HG03457 (cell line): ENCODE data around the gene CNTNAP3B.
"Not testable (repeated sequence)": the region's sequence is repeated elsewhere in the genome, so short reads cannot be mapped to it uniquely, and the experiment has no call there.

Experiments used
- ATAC-seq: cut with Tn5 transposase; IDR thresholded peaks from one replicate; pipeline ENCODE4 v1.9.1; 2021; ENCODE audit warnings: moderate number of reproducible peaks; ENCODE audit not compliant: unreplicated experiment

CNTNAP3B gene

DNA sequence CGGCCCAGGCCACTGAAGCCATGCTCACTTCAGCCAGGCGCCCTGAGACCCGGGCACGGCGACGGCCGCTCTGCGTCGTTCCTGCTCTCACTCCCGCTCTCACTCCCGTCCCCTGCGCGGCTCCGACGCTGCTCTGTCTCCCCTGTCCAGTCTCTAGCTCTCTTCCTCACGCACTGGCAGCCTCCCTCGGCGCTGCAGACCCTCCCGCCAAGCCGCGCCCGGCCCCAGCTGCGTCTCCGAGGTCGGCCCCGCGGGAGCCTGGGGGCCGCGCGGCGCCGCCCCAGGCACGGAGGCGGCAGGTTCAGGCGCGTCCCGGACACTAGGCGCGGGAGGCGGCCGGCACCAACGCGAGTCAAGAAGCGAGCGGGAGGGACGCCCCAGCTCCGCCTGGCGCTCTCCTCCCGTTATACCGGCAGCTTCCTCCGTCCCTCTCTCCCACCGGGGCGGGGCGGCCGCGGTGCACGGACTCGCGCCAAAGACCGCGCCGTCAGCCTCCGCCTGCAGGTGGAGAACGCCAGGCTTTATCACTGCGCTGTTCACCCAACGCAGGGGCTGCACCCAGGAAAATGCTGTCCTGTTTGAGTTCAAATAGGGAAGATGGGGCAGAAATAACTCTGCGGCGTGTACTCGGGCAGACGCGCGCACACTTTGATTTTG lies at the start of gene CNTNAP3B:
Gene CNTNAP3B (minus strand): TSS at position 354 of the 657 bp plus-strand sequence. CDS start 332 bp downstream, at position 22.
- ATAC-seq, result not testable (repeated sequence)

DNA sequence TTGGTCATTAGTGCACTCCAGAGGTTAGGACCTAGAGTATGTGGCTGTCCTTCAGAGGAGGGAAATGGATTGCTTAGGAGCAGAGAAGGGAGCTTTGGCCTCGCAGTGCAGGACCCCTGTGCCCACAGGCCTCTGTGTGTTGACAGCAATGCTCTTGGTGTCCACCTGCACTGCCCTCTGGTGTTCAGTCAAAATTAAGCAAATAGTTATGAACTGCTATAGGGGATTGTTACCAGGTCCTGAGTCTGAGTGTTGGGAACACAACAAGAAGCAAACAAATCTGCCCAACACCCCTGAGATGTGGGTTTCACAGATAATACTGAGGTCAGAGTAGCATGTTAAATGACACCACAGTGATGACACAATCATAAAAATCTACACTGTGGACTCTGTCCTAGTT lies 31.1 kb upstream of the CNTNAP3B start:
- not testable (repeated sequence) for ATAC-seq

DNA sequence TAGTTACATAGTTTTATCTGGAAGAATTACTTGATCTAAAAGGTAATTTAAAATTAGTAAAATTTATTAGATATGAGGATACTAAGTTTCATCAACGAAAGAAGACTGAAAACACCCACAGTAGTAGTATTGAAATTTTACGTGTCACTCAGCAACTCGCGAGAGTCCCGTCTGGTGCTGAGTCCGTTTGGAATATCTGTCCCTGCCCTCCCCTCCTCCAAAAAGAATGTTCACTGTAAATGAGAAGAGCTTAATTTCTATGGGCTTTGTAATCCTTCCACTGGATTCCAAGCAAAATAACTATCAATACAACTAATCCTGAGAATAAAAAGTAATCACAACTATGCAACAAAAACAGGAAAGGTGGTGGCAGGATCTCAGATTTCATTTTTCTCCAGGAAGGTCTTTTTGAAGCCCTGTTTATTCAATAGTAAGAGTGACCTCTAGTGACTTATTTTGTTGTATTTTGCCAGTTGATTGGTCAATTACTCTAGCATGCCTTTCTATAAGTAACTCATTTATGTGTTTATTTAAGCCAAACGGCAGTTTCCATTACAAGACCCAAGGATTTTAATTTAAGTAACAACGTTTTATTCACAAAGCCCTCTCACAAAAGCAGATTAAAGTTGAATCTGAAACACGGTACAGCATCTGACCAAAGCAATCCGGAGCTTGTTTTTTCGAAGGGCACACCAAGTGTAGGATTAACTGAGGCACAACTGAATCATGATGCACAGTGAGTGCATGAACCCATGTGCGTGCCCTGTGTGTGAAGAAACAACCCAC lies 2.0 kb downstream of the CNTNAP3B start:
- ATAC-seq, result not testable (repeated sequence)

DNA sequence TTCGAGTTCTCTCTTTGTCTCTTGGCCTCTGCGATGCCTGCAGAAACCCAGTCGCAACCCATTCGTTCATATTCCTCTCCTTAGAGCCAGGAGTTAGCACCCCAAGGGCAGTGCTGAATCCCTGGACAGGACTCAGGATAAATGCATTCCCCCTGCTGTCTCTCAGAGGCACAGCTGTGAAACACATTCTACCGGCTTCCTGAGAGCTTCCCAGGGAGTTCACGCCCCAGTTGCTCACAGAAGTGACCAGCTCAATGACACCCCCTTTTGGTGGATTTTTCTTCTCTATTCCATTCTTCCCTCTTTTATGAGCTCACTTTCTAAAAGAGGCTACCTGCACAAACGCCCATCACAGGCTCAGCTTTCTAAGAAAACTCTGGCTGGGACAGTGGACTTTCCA lies 8.2 kb downstream of the CNTNAP3B start:
- not testable (repeated sequence) for ATAC-seq

DNA sequence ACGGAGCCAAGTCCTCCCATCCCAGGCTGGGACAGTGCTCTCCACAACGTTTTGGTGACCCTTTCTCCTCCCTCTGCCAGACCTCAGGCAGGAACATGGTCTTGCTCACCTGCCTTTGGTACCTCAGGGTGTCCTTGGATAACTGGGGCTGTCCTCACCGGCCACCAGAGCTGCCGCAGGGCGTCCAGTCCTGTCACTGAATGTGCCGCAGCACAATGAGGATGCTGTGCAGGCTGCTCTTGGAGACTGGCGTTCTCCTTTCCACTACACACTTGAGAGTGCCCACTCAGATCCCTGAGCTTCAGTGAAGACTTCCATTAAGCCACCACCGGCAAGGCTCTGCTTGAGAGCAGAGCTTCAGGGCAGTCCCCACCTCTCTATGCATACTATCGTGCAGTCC lies 33.3 kb downstream of the CNTNAP3B start:
- ATAC-seq, result not testable (repeated sequence)

DNA sequence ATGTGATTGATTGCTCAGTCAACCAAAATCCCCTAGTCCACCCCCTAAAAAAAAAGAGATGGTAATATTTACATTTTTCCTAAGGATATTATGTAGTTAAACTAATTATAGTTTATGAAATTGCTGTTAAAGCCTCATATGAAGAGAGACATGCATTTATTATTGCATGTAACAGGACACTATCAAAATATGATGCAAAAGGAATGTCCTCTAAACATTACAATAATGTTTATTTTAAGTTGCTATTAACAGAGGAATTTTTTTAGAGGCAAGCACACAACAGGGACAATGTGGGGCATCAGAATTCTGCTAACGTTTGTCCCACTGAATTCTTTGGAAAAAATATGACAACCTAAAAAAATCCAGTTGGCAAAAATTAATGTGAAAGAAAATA lies 44.7 kb downstream of the CNTNAP3B start:
- ATAC-seq, result not testable (repeated sequence)

DNA sequence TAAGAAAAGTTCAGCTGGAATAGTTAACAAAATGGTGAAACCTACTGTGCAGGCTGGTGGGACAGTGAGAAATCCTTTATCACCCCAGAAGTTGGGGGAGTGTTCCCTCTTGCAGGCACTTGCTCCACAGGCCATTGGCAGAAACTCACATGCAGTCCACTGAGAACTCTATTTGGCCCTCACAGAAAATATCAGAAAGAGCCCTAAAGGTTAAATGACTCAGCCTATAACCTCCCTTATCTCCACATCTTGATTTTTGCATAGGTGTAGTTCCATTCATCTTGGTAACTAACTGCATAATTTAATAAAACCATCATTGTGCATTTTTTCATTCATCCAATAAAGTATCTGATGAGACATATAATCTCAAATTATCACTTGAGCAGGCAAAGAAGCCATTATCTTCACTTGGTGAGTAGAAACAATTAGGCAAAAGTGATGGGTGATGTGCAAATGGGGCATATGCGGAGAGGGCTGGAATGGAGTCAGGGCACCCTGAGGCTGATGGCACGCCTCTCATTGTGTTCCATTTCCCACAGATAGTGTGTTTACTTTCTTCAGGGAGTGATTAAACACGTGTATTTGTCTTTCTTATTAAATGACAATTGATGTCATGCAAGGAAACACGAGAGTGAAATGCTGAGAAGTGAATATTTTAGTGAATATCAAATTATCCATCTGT lies 45.2 kb downstream of the CNTNAP3B start:
- not testable (repeated sequence) for ATAC-seq

DNA sequence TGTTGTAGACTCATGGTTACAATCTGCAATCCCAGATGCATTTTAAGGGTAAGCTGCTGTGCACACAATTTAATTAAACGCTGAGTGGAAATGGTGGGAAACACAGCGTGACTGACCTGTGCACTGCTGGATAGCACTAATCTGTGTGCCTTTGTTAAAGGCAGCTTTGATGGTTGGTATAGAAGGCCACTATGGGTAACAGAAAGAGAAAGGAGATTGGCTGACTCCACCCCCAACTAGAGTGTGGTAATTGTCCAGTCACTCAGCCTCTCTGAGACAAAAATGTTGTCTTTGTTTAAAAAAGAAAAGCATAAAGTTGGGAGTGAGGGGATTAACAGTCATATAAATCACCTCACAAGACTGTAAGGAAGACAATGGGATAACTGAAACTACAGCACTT lies 48.9 kb downstream of the CNTNAP3B start:
- ATAC-seq, result not testable (repeated sequence)

DNA sequence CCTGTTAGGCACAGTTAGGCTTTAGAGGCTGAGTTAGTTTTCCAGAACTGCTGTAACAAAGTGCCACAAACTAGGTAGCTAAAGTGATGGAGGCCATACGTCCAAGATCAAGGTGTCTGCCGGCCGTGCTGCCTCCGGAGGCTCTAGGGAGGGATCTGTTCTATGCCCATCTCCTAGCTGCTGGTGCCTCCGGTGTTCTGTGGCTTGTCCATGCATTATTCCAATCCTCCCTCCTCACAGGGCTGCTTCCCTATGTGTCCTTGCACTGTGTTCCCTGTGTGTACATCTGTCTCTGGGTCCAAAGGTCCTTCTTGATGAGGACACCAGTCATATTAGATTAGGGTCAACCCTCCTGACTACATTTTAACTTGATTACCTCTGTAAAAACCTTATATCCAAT lies 54.4 kb downstream of the CNTNAP3B start:
- not testable (repeated sequence) for ATAC-seq

DNA sequence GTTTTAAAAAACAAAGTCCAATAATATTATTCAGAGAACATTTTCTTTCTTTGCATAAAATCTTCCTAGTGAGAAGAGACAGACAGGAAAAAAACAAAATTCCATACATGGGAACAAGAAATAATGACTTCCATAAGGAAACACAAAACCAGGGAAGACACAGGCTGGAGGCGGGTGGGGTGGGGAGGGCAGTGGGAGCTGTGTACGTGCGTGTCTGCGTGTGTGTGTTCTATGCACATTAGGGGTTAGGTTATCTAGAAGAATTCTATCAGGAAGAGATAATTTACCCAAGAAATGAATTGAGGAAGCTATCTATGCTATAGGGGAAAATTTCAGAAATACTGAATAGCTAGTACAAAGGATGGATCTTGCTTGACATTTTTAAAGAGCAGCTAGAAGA lies 58.2 kb downstream of the CNTNAP3B start:
- ATAC-seq, result not testable (repeated sequence)

DNA sequence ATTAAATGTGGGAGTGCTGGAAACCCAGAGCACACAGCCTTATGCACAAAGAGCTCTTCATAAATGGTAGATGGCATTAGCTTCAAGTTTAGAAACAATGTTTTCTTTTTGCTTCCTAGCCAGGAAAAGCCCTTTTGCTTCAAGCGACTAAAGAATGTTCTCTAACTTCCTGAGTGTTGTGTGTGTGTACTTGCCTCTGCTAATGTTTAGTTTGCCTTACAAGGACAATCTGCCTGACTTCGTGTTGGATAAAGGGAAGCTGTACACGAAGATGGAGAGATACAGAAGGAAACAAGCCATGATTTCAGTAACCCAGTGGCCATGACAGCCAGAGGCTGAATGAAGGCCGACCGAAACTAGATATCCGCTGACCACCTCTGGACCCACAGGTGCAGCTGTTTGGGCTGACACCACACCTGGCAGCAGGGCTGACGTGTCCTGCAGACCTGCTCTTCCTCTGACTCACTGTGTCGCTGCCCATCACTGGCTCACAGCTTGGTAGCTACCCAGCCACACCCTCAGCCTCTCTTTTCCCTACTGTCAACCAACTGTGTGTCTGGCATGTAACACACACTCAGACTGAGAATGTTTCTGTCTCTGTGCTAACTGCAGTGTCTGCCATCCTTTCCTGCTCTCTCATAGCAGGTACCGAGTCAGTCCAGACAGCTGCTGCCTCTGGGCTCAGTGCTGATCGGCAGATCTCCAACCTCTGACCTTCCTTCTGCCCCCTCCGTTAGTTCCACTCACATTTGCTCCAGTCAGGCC lies 59.0 kb downstream of the CNTNAP3B start:
- not testable (repeated sequence) for ATAC-seq

DNA sequence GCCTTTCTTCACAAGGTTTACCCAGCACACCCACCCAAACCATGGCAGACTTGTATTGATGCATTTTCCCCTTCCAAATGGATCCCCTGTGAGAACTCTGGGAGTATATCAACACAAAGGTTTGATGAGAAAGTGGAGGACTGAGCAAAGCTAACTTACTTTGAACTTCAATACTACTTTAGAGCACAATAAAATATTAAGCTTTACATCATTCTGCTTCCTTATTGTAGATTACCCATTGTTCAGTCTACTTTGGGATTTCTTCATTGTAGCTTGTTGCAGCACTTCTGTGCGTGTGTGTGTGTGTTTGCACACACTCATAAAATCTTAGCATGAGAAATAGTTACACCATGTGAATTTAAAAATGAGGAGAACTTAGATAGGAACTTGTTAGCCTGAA lies 75.4 kb downstream of the CNTNAP3B start:
- not testable (repeated sequence) for ATAC-seq

DNA sequence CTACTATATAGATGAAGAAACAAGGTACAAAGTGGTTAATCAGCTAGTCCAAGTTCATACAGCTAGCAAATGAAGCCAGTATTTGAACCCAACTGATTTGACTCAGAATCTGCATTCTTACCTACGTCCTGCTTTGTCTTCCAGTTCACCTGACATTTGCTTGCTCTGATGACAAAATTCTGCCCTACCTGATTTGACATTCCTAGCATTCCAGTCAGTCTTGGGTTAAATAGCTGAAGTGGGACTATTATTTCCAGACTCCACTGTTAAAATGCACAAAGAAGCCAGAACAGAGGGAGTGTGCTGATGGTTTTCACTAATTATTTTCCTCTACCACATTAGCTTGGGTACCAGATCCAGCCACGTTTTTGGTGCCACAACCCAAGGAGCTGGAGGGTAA lies 78.5 kb downstream of the CNTNAP3B start:
- not testable (repeated sequence) for ATAC-seq

DNA sequence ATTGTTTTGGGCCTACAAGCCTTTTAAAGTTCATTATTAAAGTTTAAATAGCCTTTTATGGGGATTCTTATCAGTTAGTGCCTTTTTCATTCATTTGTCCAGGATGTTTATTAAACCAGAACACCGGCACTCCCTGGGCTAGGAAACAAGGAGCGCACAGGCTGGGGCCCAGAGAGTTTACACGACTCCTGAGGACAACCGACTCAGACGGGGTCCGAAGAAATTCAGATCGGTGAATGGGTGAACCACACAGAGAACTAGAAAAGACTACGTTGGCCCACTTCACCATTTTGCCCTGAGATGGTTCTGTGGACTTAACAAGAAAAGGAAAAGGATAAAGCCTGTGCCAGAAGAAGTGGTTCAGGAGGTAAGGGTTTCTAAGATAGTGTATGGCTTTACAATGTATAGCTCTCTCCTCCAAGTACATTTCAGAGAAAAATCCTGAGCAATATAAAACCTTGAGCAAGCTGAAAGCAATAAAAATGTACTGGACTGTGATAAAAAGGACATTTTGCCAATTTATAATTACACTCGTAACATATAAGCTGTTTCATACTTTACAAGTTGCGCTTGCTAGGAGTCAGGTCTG lies 84.7 kb downstream of the CNTNAP3B start:
- ATAC-seq, result not testable (repeated sequence)

DNA sequence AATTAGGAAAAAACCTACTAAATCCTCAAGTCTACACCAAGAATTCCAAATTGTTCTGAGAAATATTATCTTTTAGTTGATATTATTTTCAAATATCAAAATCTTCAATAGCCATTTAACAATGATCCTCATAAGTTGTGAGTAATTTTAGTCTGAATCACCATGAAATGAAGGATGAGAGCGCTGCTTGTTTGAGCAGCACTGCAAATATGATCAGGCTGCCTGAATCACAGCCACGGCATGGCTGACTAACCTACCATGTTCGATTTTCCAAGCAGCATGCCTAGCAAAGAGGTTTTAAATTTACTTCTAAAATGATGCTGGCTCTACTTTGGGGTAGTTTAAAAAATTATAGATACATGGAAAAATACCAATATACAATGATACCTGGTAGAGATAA lies 95.7 kb downstream of the CNTNAP3B start:
- not testable (repeated sequence) for ATAC-seq

DNA sequence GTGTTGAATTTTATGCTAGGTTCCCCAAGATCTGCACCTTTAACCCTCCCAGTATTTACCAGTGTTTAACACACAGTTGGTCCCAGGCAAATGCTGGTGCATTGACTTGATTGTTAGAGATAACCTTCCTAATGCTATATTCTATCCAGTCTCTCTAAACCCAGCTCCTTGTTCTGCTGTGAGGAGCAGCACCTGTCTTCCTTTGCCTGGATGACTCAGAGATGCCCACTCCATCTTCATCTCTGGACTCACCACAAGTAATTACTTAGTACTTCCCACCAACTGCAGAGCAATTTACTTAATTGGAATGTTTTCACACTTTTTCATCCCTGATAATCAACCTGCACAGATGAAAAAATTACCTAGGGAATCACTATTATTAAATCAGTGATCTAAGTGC lies 108.6 kb downstream of the CNTNAP3B start:
- not testable (repeated sequence) for ATAC-seq

DNA sequence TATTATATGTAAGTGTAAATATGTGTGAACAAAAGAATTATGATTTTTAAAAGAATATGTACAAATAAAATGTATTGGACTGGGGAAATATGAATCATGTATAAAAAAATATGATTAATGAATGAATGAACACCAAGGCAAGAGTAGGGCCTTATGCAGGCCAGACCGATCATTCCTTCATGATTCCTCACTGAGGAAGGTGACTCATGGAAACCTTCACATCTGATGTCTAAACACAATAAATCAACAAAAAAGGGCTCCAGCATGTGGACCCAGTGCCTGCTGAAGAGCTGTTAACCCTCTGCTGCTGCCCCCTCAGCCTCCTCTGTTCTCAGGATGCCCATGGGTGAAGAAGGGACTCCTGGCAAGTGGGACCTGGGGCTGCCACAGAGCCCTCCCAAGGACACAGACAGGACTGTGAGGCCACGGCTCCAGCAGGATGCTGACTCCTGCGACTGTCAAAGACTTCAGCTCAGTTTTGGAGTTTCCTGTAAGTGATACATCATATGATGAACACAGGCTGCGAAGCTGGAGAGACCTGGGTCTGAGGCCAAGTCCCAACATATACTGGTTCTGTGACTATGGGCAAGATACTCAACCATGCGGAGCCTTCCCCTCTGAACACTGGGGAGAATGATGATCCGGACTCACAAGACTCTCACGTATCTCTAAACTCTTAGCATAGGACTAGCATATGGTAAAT lies 110.9 kb downstream of the CNTNAP3B start:
- ATAC-seq, result not testable (repeated sequence)

DNA sequence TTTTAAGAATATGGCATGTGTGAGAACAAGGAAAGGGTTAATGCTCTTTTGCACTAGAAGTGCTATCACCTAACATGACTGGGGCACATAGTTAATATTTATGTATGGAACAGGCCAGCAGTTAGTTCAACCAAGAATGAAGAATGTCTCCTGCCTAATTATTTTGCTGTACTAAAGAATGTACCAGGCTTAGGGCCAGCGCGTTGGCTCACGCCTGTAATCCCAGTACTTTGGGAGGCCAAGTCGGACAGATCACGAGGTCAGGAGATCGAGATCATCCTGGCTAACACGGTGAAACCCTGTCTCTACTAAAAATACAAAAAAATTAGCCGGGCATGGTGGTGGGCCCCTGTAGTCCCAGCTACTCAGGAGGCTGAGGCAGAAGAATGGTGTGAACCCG lies 114.9 kb downstream of the CNTNAP3B start:
- not testable (repeated sequence) for ATAC-seq

DNA sequence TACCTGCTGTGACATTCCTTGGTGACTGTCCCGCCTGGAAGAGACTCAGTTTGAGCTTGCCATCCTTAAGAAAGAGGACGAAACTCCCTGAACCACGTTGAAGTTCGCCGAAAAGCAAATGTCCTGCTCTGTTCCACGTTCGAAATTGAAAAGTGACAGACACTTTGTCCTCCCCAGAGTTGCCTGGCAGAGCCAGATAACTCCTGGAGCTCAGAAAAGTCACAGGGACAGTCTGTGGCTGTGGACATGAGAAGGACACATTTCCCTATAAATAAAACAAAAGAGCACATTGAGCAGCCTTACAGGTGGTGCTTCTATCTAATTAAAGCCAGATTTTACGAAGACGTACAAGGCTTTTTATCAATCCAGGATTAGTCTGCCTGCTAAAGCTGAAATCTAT lies 137.6 kb downstream of the CNTNAP3B start:
- not testable (repeated sequence) for ATAC-seq

DNA sequence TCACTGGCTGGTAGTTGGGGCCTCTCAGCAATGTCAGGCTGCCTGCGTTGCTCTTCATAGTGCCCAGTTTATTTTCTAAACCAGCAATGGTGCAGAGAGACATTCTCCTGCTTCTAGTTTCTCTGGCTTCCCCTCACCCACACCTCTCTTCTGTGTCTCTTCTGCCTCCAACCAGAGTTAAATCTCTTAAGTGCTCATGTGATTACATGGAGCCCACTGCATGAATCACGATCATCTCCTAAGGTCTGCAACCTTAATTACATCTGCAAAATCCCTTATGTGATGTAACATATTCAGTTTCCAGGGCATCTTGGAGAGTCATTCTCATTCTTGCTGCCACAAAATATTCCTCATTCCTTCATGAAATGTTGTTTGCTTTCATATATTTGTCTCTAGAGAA lies 149.0 kb downstream of the CNTNAP3B start:
- not testable (repeated sequence) for ATAC-seq
